H1 (cell line): Measurements from ENCODE around the gene PTEN. TPM values are rescaled to one million over a fixed set of nuclear protein-coding genes. Genes with fewer than 3 reads are reported as not detected.

ENCODE experiments used
- CTCF ChIA-PET: fragments of 300-600 bp; sonication (Branson Sonifier 250); formaldehyde crosslinking; loops from one replicate; lab custom pipeline; 2021; ENCODE audit not compliant: partially characterized antibody; lab: Charles Lee
- POLR2A ChIA-PET: fragments of 300-600 bp; sonication (Branson Sonifier 250); formaldehyde crosslinking; loops from one replicate; lab custom pipeline; 2021; ENCODE audit warnings: inconsistent platforms; ENCODE audit not compliant: partially characterized antibody; lab: Charles Lee
- DNase-seq, 2 experiments: peaks; one replicate each; pipeline versions ENCODE4 v3.0.0 to v3.0.0-alpha.2; 2010 to 2022; ENCODE audit warnings: low spot score in 2 of 2, low read depth in 1 of 2, mixed read lengths in 1 of 2
- FAIRE-seq: peaks from 2 replicates; lab custom pipeline; 2011; peaks lifted over from hg19 to GRCh38; lab: Jason Lieb, UNC
- H2AFZ ChIP-seq: 2 replicates; pipeline ENCODE4 v1.8.1; 2012; ENCODE audit warnings: low read length, inconsistent platforms
- H2AK5ac ChIP-seq: 2 replicates; pipeline ENCODE4 v1.6.1; 2013; ENCODE audit warnings: low read depth, low read length
- H2BK120ac ChIP-seq: replicated peaks from 2 replicates; pipeline ENCODE3; 2013; ENCODE audit warnings: low read depth, low read length, inconsistent platforms
- H2BK12ac ChIP-seq: 2 replicates; pipeline ENCODE4 v1.6.1; 2013; ENCODE audit warnings: low read depth, low read length
- H2BK15ac ChIP-seq: 2 replicates; pipeline ENCODE4 v1.6.1; 2013; ENCODE audit warnings: low read length
- H2BK20ac ChIP-seq: 2 replicates; pipeline ENCODE4 v1.6.1; 2013; ENCODE audit warnings: low read length
- H2BK5ac ChIP-seq: 2 replicates; pipeline ENCODE4 v1.6.1; 2013; ENCODE audit warnings: low read depth, low read length
- H3K14ac ChIP-seq: 2 replicates; pipeline ENCODE4 v1.6.1; 2013; ENCODE audit warnings: inconsistent platforms; ENCODE audit not compliant: insufficient read length
- H3K18ac ChIP-seq: 2 replicates; pipeline ENCODE4 v1.6.1; 2013; ENCODE audit warnings: low read length; ENCODE audit errors: extremely low read depth
- H3K23ac ChIP-seq: 2 replicates; pipeline ENCODE4 v1.6.1; 2013; ENCODE audit warnings: inconsistent platforms; ENCODE audit not compliant: insufficient read length
- H3K23me2 ChIP-seq: 2 replicates; pipeline ENCODE4 v1.6.1; 2013; ENCODE audit warnings: low read depth, low read length
- H3K27ac ChIP-seq: 2 replicates; pipeline ENCODE4 v1.6.1; 2011; ENCODE audit warnings: low read depth, low read length, inconsistent platforms
- H3K27me3 ChIP-seq, 4 experiments: replicated peaks in 1 of 4; 1 replicate in 1 of 4; 2 replicates in 3 of 4; pipeline versions ENCODE4 v1.6.1 to v1.8.1; 2011 to 2013; ENCODE audit warnings: low read length in 3 of 4, mild to moderate bottlenecking in 3 of 4, inconsistent platforms in 2 of 4, mixed read lengths in 2 of 4, moderate library complexity in 1 of 4; ENCODE audit not compliant: control insufficient read depth in 3 of 4, insufficient read depth in 3 of 4; ENCODE audit errors: extremely low read depth in 1 of 4
- H3K36me3 ChIP-seq, 4 experiments: 2 replicates each; pipeline versions ENCODE4 v1.6.1 to v1.8.1; 2011 to 2013; ENCODE audit warnings: mild to moderate bottlenecking in 4 of 4, low read length in 3 of 4, moderate library complexity in 2 of 4, control low read depth in 1 of 4, inconsistent platforms in 1 of 4; ENCODE audit not compliant: insufficient read depth in 4 of 4, control insufficient read depth in 2 of 4
- H3K4ac ChIP-seq: replicated peaks from 2 replicates; pipeline ENCODE3; 2013; ENCODE audit warnings: low read length, low read depth, mixed read lengths, inconsistent platforms; ENCODE audit not compliant: insufficient read length
- H3K4me1 ChIP-seq, 4 experiments: replicated peaks in 1 of 4; 1 replicate in 1 of 4; 2 replicates in 3 of 4; pipeline versions ENCODE4 v1.6.1 to v1.8.1; 2011 to 2013; ENCODE audit warnings: low read length in 3 of 4, inconsistent platforms in 2 of 4, mixed read lengths in 1 of 4; ENCODE audit not compliant: insufficient read depth in 4 of 4, control insufficient read depth in 3 of 4
- H3K4me2 ChIP-seq, 2 experiments: 2 replicates each; pipeline versions ENCODE4 v1.6.1 to v1.8.1; 2011 to 2013; ENCODE audit warnings: low read depth in 2 of 2, low read length in 2 of 2, control low read depth in 1 of 2, inconsistent platforms in 1 of 2, mild to moderate bottlenecking in 1 of 2; ENCODE audit not compliant: insufficient read depth in 1 of 2
- H3K4me3 ChIP-seq, 4 experiments: fragments of 200-600, 300-600 bp in 1 of 4; sonication (generic), shearing (Covaris generic), sonication (Bioruptor Twin) in 1 of 4; 2 replicates each; pipeline versions ENCODE4 v1.5.1 to v1.8.1; 2011 to 2016; ENCODE audit warnings: low read length in 4 of 4, low read depth in 3 of 4, control low read depth in 2 of 4, inconsistent platforms in 2 of 4, mild to moderate bottlenecking in 2 of 4, mixed read lengths in 1 of 4, moderate library complexity in 1 of 4; ENCODE audit not compliant: insufficient read depth in 2 of 4; ENCODE audit errors: extremely low read depth in 1 of 4
- H3K56ac ChIP-seq: replicated peaks from 2 replicates; pipeline ENCODE3; 2013; ENCODE audit warnings: low read depth, mild to moderate bottlenecking, mixed read lengths, low read length, inconsistent platforms; ENCODE audit not compliant: insufficient read length
- H3K79me1 ChIP-seq: 2 replicates; pipeline ENCODE4 v1.6.1; 2013; ENCODE audit warnings: low read depth, low read length, control low read depth
- H3K79me2 ChIP-seq, 2 experiments: 2 replicates each; pipeline versions ENCODE4 v1.6.1 to v1.8.1; 2012 to 2013; ENCODE audit warnings: low read length in 2 of 2, mild to moderate bottlenecking in 2 of 2, inconsistent platforms in 1 of 2; ENCODE audit not compliant: insufficient read depth in 2 of 2, control insufficient read depth in 1 of 2
- H3K9ac ChIP-seq, 4 experiments: replicated peaks in 1 of 4; 1 replicate in 1 of 4; 2 replicates in 3 of 4; pipeline versions ENCODE4 v1.6.1 to v1.8.1; 2011 to 2013; ENCODE audit warnings: low read depth in 3 of 4, low read length in 3 of 4, control low read depth in 2 of 4, mild to moderate bottlenecking in 2 of 4, moderate library complexity in 2 of 4, inconsistent platforms in 1 of 4; ENCODE audit errors: extremely low read depth in 1 of 4
- H3K9me3 ChIP-seq, 2 experiments: 2 replicates each; pipeline versions ENCODE4 v1.6.1 to v1.8.1; 2012 to 2013; ENCODE audit warnings: mild to moderate bottlenecking in 2 of 2, moderate library complexity in 2 of 2, control low read depth in 1 of 2, inconsistent platforms in 1 of 2, low read depth in 1 of 2, low read length in 1 of 2, mixed read lengths in 1 of 2; ENCODE audit not compliant: insufficient read depth in 2 of 2
- H4K20me1 ChIP-seq, 2 experiments: replicated peaks in 1 of 2; 2 replicates each; pipeline versions ENCODE3 to v1.8.1; 2011 to 2013; ENCODE audit warnings: inconsistent platforms in 2 of 2, low read length in 2 of 2, mild to moderate bottlenecking in 1 of 2; ENCODE audit not compliant: insufficient read depth in 2 of 2, control insufficient read depth in 1 of 2
- H4K5ac ChIP-seq: 2 replicates; pipeline ENCODE4 v1.6.1; 2013; ENCODE audit warnings: low read length, low read depth, mixed read lengths, inconsistent platforms; ENCODE audit not compliant: insufficient read length
- H4K8ac ChIP-seq: 2 replicates; pipeline ENCODE4 v1.8.0; 2013; ENCODE audit warnings: mild to moderate bottlenecking, moderate library complexity, low read length, inconsistent platforms; ENCODE audit not compliant: insufficient read depth; ENCODE audit errors: extremely low read depth
- H4K91ac ChIP-seq: replicated peaks from 2 replicates; pipeline ENCODE3; 2013; ENCODE audit warnings: low read length, mixed read lengths, inconsistent platforms; ENCODE audit not compliant: insufficient read length
- CHD1 ChIP-seq: IDR thresholded peaks from 2 replicates; pipeline ENCODE4 v1.6.1; 2012; ENCODE audit warnings: low read depth, low read length, improper control_type of control experiment
- EP300 ChIP-seq, 2 experiments: IDR thresholded peaks; 1 replicate in 1 of 2; 2 replicates in 1 of 2; pipeline ENCODE4 v1.6.1; 2011 to 2012; ENCODE audit warnings: low read depth in 2 of 2, low read length in 2 of 2, mild to moderate bottlenecking in 2 of 2, borderline replicate concordance in 1 of 2, inconsistent platforms in 1 of 2, moderate library complexity in 1 of 2
- WGBS, 2 experiments: shearing (Covaris generic) in 1 of 2; methylation state at CpG; one replicate each; pipeline versions ENCODE4 v1.1.6 to v1.1.7; 2013 to 2015; ENCODE audit warnings: low lambda C conversion rate in 2 of 2, mixed read lengths in 2 of 2, inconsistent platforms in 1 of 2, low coverage in 1 of 2, missing lambda C conversion rate in 1 of 2; ENCODE audit not compliant: insufficient replicate concordance in 2 of 2, insufficient coverage in 1 of 2, insufficient read length in 1 of 2; ENCODE audit errors: extremely low coverage in 1 of 2, missing lambda C conversion rate in 1 of 2; 5-methylcytosine and 5-hydroxymethylcytosine counted together
- polyA plus RNA-seq, 7 experiments: library from polyadenylated mRNA; depleted of rRNA in 3 of 7; stranded (reverse) in 5 of 7; unstranded in 2 of 7; fragments of >200 nt in 5 of 7; fragments of 200-250 nt in 2 of 7; gene quantifications; 1 replicate in 5 of 7; 2 replicates in 1 of 7; 4 replicates in 1 of 7; pipeline versions ENCODE4 v1.2.1 to v1.2.3, GENCODE V29; 2011 to 2013; ENCODE audit warnings: missing spikeins in 2 of 7, mixed read lengths in 2 of 7
- total RNA-seq: library from RNA; stranded (reverse); fragmentation: NEBNext Ultra II Directional; extraction: Animal tissue kit (Norgen Biotek cat#: 25700); gene quantifications from 2 replicates; pipeline ENCODE4 v1.2.1, GENCODE V29; 2021

Gene PTEN
- total and polyA plus RNA-seq, 2 of the 8 experiments (the other 6 are each of a cell fraction or from before 2014, with no cell fraction given): 6.3 to 48.7 TPM

DNA sequence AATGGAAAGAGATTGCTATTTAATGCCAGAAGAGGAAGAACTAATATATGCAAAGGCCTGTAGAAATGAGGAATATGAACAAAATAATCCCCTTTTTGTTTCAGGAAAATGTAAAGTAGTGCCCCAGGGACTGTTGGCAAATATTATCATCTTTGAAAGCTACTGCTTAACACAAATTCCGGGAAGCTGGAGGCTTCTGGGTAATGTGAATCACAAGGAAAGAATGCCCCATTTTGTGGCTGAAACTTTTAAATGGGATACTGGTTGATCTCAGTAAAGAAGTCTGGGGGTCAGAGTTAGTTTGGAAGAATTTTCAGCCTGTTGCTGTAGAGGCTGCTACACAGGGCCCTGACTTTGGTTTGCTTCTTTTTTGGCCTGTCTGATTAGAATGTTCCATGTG, 141.0 kb downstream of the PTEN start:
- WGBS, 2 experiments: 82% methylated on average over 1 of the region's 1 CpG; no CpG with 5 or more reads in 1 of the 2 experiments
- H3K36me3 ChIP-seq: no peaks in the 10 kb centered on the region
- no peak overlapping the region for H2AFZ ChIP-seq
- H3K27me3 ChIP-seq: no peaks in the 10 kb centered on the region
- H3K4ac ChIP-seq: no peak overlapping the region
- no peak overlapping the region for H2BK5ac ChIP-seq
- H3K23ac ChIP-seq: no peak overlapping the region
- ChIA-PET CTCF (no interaction called here), POLR2A (no interaction called here)
- no peaks in the 10 kb centered on the region for H3K4me1 ChIP-seq
- H3K9ac ChIP-seq: no peak overlapping the region
- no peak overlapping the region for H3K56ac ChIP-seq
- no peak for FAIRE-seq
- no peak overlapping the region for H3K4me3 ChIP-seq
- no peak for DNase-seq
- H3K27ac ChIP-seq: no peak overlapping the region
- H3K14ac ChIP-seq: no peak overlapping the region
- H4K91ac ChIP-seq: no peak overlapping the region
- H3K9me3 ChIP-seq: no peaks in the 10 kb centered on the region
- no peaks in the 10 kb centered on the region for H3K79me1 ChIP-seq
- H3K18ac ChIP-seq: no peak overlapping the region
- H2BK120ac ChIP-seq: no peak overlapping the region
- H4K5ac ChIP-seq: no peak overlapping the region
- H3K79me2 ChIP-seq: no peaks in the 10 kb centered on the region
- no peaks in the 10 kb centered on the region for H3K23me2 ChIP-seq
- H2BK20ac ChIP-seq: no peak overlapping the region
- no peaks in the 10 kb centered on the region for H4K20me1 ChIP-seq
- no peak overlapping the region for H4K8ac ChIP-seq
- H2BK12ac ChIP-seq: no peak overlapping the region
- no peak overlapping the region for H2BK15ac ChIP-seq
- no peak overlapping the region for H3K4me2 ChIP-seq
- TF ChIP-seq CHD1 (no peak), EP300 (IDR thresholded peaks at IDR 0.05; ENCODE audit: borderline replicate concordance in 1 of 2, low read depth in 2 of 2, low read length in 2 of 2) (no peak)
- TF ChIP-seq, all 59 proteins: peak for 0
- H2AK5ac ChIP-seq: no peak overlapping the region
